RKO (cell line): ENCODE data around the gene ENGASE.
A peak's percentile ranks its signal among the peaks of the same experiment; 100 is the strongest.

Source experiments
- DNase-seq: peaks from one replicate; pipeline ENCODE4 v3.0.0-alpha.2; 2016; ENCODE audit warnings: low spot score

Gene ENGASE

DNA sequence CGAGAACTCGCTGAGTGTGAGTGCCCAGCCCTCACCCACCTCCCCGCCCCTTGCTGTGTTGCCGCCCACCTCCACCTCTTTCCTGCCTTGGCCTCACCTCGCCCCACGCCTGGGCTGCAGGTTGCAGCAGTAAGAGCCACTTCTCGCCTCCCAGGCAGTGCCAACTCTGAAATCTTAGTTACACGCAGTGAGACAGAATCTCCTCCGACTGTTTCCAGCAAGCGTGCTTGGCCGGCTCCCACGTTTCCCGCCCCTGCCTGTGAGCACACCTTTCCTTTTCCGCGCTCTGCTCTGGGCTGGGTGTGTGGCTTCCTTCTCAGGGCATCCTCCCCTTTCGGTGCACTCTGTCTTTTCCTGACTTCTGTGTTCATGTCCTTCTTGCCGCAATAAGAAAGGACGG lies 5.7 kb downstream of the ENGASE start:
- no peak for DNase-seq

- DNase-seq, result no peak
Observed at GRCh38 chr17:79080761-79081290, 6.2 kb downstream of the ENGASE start.

DNA sequence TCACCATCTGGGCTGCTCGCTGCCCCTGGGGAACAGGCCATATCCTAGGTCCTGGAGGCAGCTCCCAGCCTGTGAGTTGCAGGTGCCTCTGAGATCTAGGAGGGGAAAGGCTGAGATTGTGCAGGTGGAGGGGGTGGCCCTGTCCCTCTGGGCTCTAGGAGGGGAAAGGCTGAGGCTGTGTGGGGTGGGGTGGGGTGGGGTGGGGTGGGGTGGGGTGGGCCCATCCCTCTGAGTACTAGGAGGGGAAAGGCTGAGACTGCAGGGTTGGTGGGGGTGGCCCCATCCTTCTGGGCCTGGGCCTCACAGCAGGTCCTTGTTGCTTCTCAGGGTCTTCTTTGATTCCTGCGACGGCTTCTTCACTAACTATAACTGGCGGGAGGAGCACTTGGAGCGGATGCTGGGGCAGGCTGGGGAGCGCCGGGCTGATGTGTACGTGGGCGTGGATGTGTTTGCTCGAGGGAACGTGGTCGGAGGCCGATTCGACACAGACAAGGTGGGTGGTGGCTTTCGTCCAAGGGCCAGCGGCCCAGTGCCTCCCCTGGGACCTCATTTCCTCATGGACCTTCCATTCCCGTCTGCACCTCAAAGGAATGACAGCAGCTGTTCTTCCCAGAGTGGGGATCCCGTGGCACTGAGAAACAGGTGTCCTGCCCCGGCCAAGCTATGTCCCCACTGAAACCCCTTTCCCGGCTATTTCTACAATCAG lies 7.1 kb downstream of the ENGASE start:
- DNase-seq, result no peak

- no peak for DNase-seq
Observed at GRCh38 chr17:79082311-79083190, 7.9 kb downstream of the ENGASE start.

DNA sequence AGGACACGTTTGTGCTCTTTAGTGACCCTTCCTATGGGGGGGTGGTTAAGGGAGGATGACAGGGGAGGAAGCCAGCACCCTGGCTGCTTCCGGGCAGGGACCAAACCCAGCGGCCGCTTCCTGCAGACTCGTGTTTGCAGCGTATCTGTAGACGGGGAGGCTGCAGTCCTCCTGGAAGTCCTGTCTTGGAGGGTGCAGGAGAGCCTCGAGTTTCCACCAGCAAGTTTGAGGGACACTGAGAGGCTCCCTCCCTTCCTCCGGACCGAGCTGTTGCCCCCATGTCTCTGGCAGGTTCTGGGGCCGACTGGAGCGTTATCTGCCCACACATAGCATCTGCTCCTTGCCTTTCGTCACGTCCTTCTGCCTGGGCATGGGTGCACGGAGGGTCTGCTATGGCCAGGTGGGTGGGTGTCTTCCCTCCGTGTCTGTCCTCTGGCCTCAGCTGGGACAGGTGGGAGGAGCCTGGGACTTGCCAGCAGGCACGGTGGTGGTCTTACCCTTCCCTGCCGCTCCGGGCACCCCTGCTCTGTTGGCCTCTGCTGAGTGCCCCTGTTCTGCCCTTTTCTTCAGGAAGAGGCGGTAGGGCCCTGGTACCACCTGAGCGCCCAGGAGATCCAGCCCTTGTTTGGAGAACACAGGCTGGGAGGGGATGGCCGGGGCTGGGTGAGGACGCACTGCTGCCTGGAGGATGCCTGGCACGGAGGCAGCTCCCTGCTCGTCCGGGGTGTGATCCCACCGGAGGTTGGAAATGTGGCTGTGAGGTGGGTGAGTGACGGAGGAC lies 8.8 kb downstream of the ENGASE start:
- DNase-seq, result no peak

- DNase-seq, result no peak
Observed at GRCh38 chr17:79084291-79085153, 9.9 kb downstream of the ENGASE start.

DNA sequence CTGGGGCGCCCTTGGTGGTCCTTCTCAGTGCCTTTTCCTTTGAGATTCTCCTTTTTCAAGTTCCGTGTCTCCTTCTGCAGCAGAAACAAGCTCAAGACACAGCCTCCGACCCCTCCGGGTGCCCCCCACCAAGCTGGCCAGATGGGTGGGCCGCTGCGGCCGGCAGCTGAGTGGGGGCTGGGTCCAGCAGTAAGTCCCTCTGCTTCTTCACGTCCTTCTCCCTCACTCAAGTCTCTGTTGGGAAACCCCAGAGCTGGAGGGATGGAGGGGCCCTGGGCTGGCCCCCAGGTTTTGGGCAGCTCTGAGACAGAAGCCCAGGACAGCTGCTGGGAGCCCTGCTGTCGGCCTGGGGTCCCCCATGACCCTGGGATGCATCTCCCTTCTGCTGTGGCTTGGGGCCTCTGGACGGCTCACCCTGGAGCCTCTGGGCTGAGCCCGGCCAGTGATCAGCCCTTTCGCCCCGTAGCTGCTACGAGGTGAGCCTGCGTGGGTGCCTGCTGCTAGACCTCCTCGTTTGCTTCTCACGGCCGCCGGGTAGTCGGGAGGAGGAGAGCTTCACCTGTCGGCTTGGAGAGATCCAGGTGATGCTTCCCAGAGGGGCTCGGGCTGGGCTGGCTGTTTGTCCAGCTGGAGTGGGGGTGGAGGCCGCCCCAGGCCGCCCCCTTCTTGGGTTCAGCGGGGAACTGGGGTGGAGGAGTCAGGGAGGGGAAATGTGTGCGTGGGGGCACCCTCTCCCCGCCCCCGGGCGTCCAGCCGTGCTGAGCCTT lies 10.7 kb downstream of the ENGASE start:
- DNase-seq, result no peak

GRCh38 chr17:79085921-79086551 lies 11.4 kb downstream of the ENGASE start:
- DNase-seq, result no peak

- DNase-seq, result no peak
Observed at GRCh38 chr17:79086609-79087427, 12.2 kb downstream of the ENGASE start.

- DNase-seq, result peak; percentile 49
Observed at GRCh38 chr17:79087428-79088143, 13.0 kb downstream of the ENGASE start.

DNA sequence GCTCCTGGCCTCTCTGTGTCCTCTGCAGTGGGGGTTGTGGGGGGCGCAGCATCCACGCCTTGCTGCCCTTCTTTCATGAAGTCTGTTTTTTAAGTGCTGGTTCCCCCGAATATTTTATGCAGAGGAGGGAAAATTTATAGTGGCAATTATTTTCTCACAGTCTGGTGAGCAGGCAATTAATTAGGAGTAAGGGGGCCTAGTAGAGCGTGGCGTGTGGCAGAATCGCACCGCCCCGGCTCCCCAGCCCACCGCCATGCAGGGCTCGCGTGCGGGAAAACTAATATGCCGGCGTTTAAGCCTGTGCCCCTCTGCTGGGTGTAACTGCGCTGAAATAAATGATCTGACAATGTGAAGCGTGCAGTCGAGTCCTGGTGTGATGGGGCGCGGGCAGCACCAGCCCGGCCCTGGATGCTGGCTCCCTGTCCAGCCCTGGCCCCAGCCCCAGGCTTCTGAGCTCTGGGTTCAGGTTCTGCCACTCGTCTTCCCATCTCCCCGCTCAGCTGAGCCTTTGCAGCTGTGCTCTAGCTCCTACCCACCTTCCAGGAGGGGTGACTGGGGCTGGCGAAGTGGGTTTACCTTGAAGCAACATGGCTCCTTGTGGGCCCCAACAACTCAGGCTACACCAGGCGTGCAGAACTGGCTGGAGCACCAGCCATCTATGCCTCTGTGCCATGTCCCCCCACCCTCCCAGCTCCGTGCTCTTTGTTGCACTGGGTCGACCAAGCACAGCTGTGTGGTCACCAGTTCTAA lies 13.8 kb downstream of the ENGASE start:
- no peak for DNase-seq

DNA sequence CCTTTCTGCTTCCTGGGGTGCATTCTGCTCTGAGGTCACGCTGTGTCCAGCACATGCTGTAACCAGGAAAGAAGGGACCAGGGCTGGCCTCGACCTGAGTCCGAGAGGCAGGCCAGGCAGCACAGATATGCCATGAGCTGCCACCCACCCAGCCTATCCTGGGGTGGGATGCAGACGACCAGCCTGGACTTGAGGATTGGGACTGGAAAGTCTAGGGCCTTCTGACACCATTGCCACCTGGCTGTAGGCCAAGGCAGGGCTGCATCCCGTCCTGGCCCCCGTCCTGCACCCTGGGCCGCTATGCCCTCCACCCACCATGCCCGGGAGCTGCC lies 14.3 kb downstream of the ENGASE start:
- DNase-seq, result no peak

- no peak for DNase-seq
Observed at GRCh38 chr17:79089720-79090442, 15.3 kb downstream of the ENGASE start.

GRCh38 chr17:79090443-79091225 lies 16.0 kb downstream of the ENGASE start:
- no peak for DNase-seq

DNA sequence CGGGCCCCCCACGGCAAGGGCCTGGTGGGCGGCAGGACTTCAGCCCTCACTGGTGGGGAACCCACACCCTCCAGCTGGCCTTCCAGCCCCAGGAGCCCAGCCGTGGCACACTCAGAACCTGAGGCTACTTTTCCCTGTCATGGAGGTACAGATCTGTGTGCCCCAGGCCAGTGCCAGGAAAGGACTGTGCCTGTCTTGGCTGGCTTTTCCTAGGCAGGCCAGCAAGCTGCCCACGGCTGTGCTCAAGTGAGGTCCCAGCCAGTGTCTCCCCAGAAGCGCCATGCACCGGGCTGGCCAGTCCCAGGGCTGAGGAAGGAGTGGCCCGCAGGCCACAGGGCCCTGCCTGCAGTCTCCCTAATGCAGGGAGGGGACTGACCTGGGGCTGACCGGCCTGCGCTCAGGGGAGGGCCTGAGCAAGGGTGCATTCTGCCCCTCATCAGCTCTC lies 16.6 kb downstream of the ENGASE start:
- no peak for DNase-seq

- no peak for DNase-seq
Observed at GRCh38 chr17:79092567-79092966, 17.9 kb downstream of the ENGASE start.
